HepG2 (cell line): Measurements from ENCODE around the gene NDUFV1. TPM values are rescaled to one million over a fixed set of nuclear protein-coding genes. Genes with fewer than 3 reads are reported as not detected.

Source experiments
- ATAC-seq: fragments of 200-7000 bp; cut with Tn5 transposase; 3 replicates; pipeline ENCODE4 v1.9.1; 2020; ENCODE audit warnings: mild to moderate bottlenecking, moderate library complexity
- BruUV-seq: library from RNA; stranded (reverse); fragments of 400-500 nt; replicated peaks from 2 replicates; lab custom pipeline; 2021; lab: Mats Ljungman, UMichigan
- CTCF ChIA-PET: fragments of 300-600 bp; formaldehyde crosslinking; extraction: SDS; loops from one replicate; lab custom pipeline; 2021; ENCODE audit warnings: low total read pairs, inconsistent platforms, low intra/inter-chr PET ratio; lab: Yijun Ruan, JAX
- POLR2A ChIA-PET: fragments of 350-600 bp; sonication (Branson Sonifier 250); formaldehyde crosslinking; loops from one replicate; lab custom pipeline; 2020; ENCODE audit warnings: antibody characterized with exemption, inconsistent platforms; lab: Yijun Ruan, JAX
- DNase-seq: peaks from one replicate; pipeline ENCODE4 v3.0.0-alpha.2; 2015; ENCODE audit warnings: low spot score
- FAIRE-seq: peaks from 3 replicates; lab custom pipeline; 2011; peaks lifted over from hg19 to GRCh38; lab: Jason Lieb, UNC
- H2AFZ ChIP-seq: one replicate; pipeline ENCODE4 v1.6.1; 2011; ENCODE audit warnings: low read length, inconsistent platforms
- H3K27ac ChIP-seq: fragments of 300-600 bp; 3 replicates; pipeline ENCODE4 v1.8.0; 2011; ENCODE audit warnings: mixed run types, mild to moderate bottlenecking, mixed read lengths, low read length, inconsistent platforms; ENCODE audit not compliant: insufficient read depth; ENCODE audit errors: extremely low read length
- H3K27me3 ChIP-seq, 2 experiments: fragments of 200-600 bp in 1 of 2; 2 replicates in 1 of 2; 3 replicates in 1 of 2; pipeline versions ENCODE4 v1.6.0 to v1.8.0; 2011; ENCODE audit warnings: low read length in 2 of 2, mild to moderate bottlenecking in 2 of 2, moderate library complexity in 2 of 2, inconsistent platforms in 1 of 2; ENCODE audit not compliant: insufficient read depth in 2 of 2, control insufficient read depth in 1 of 2
- H3K36me3 ChIP-seq, 2 experiments: fragments of 200-600 bp in 1 of 2; replicated peaks in 1 of 2; 2 replicates in 1 of 2; 3 replicates in 1 of 2; pipeline versions ENCODE4 v1.5.1 to v1.8.0; 2011; ENCODE audit warnings: low read length in 2 of 2, inconsistent platforms in 1 of 2; ENCODE audit not compliant: insufficient read depth in 2 of 2, control insufficient read depth in 1 of 2
- H3K4me1 ChIP-seq: 2 replicates; pipeline ENCODE4 v1.5.1; 2012; ENCODE audit warnings: low read length, inconsistent platforms; ENCODE audit not compliant: insufficient read depth
- H3K4me2 ChIP-seq: 2 replicates; pipeline ENCODE4 v1.6.0; 2011; ENCODE audit warnings: low read depth, low read length, inconsistent platforms
- H3K4me3 ChIP-seq, 3 experiments: fragments of 200-600 bp in 1 of 3; sonication (generic), shearing (Covaris generic) in 1 of 3; replicated peaks in 1 of 3; 2 replicates each; pipeline ENCODE4 v1.5.1; 2011 to 2016; ENCODE audit warnings: low read length in 3 of 3, inconsistent platforms in 2 of 3, low read depth in 2 of 3, mild to moderate bottlenecking in 2 of 3, control low read depth in 1 of 3, mixed read lengths in 1 of 3; ENCODE audit not compliant: insufficient read depth in 1 of 3
- H3K79me2 ChIP-seq: one replicate; pipeline ENCODE4 v1.6.1; 2011; ENCODE audit warnings: low read length, inconsistent platforms; ENCODE audit not compliant: insufficient read depth
- H3K9ac ChIP-seq: 2 replicates; pipeline ENCODE4 v1.6.0; 2011; ENCODE audit warnings: mild to moderate bottlenecking, low read depth, low read length, inconsistent platforms; ENCODE audit not compliant: insufficient read depth
- H3K9me3 ChIP-seq: 2 replicates; pipeline ENCODE4 v1.5.1; 2012; ENCODE audit warnings: mild to moderate bottlenecking, low read length
- H4K20me1 ChIP-seq: 2 replicates; pipeline ENCODE4 v1.6.0; 2011; ENCODE audit warnings: inconsistent platforms, mild to moderate bottlenecking, low read length, moderate library complexity; ENCODE audit not compliant: insufficient read depth
- MED8 ChIP-seq: sonication (generic); formaldehyde crosslinking; IDR thresholded peaks from 2 replicates; pipeline ENCODE4 v1.8.1; 2023; ENCODE audit warnings: mild to moderate bottlenecking, missing genetic modification reagents; ENCODE audit not compliant: insufficient replicate concordance
- NCOR1 ChIP-seq: fragments of 200-600 bp; sonication (generic); IDR thresholded peaks from 2 replicates; pipeline ENCODE4 v1.7.0; 2017; ENCODE audit warnings: antibody characterized with exemption, low read length, borderline replicate concordance
- SP4 ChIP-seq: sonication (generic); formaldehyde crosslinking; IDR thresholded peaks from 2 replicates; pipeline ENCODE4 v1.8.1; 2023; ENCODE audit warnings: mild to moderate bottlenecking, missing genetic modification reagents
- SP5 ChIP-seq: IDR thresholded peaks from 2 replicates; pipeline ENCODE4 v1.6.1; 2016; ENCODE audit warnings: low read depth, borderline replicate concordance
- TARDBP ChIP-seq: sonication (generic); formaldehyde crosslinking; IDR thresholded peaks from 2 replicates; pipeline ENCODE4 v1.8.0; 2022; ENCODE audit warnings: mild to moderate bottlenecking, missing genetic modification reagents
- ZNF550 ChIP-seq: sonication (generic); formaldehyde crosslinking; IDR thresholded peaks from 2 replicates; pipeline ENCODE4 v1.4.0; 2020; ENCODE audit warnings: mild to moderate bottlenecking, missing genetic modification reagents, borderline replicate concordance
- ZNF563 ChIP-seq: sonication (generic); formaldehyde crosslinking; IDR thresholded peaks from 2 replicates; pipeline ENCODE4 v1.8.0; 2022; ENCODE audit warnings: mild to moderate bottlenecking, moderate library complexity, missing genetic modification reagents
- ZSCAN31 ChIP-seq: sonication (generic); formaldehyde crosslinking; IDR thresholded peaks from 2 replicates; pipeline ENCODE4 v1.5.0; 2020; ENCODE audit warnings: low read depth, mild to moderate bottlenecking, missing genetic modification reagents
- WGBS: methylation state at CpG from one replicate; pipeline ENCODE4 v1.1.6; 2017; ENCODE audit warnings: low lambda C conversion rate; 5-methylcytosine and 5-hydroxymethylcytosine counted together
- in situ Hi-C: cut with HindIII; loops from 2 replicates; pipeline ENCODE4 v1.10.0; 2017; ENCODE audit warnings: low pct_unique_long_range_greater_than_20kb; ENCODE audit not compliant: extremely low pct_ligation_motif_present
- intact Hi-C: fragments of 100-400 bp; cut with micrococcal nuclease; formaldehyde crosslinking; loops from one replicate; pipeline ENCODE4 v1.10.0; 2022; ENCODE audit not compliant: unreplicated experiment
- polyA plus RNA-seq, 8 experiments: library from polyadenylated mRNA; depleted of rRNA in 3 of 8; stranded (reverse) in 7 of 8; unstranded in 1 of 8; fragments of >200 nt; fragmentation: Illumina TruSeq in 4 of 8; extraction: Trizol in 4 of 8; gene quantifications; 2 replicates each; pipeline versions ENCODE4 v1.2.1 to v1.2.3, GENCODE V29; 2011 to 2016; ENCODE audit warnings: low read depth in 4 of 8, missing spikeins in 1 of 8, mixed read lengths in 1 of 8; ENCODE audit not compliant: insufficient read depth in 1 of 8
- total RNA-seq, 5 experiments: library from RNA; depleted of rRNA; stranded (reverse); fragments of >200 nt; fragmentation: Illumina TruSeq; extraction: Trizol; gene quantifications; 2 replicates each; pipeline ENCODE4 v1.2.3, GENCODE V29; 2016; ENCODE audit warnings: low read depth in 1 of 5
- TF ChIP-seq, protein P1 (sequence below): IDR thresholded peaks from 2 replicates; pipeline ENCODE4 v1.6.1; 2016; ENCODE audit warnings: missing biosample characterization, missing genetic modification reagents, low read depth
- TF ChIP-seq, protein P2 (sequence below): sonication (generic); formaldehyde crosslinking; IDR thresholded peaks from 2 replicates; pipeline ENCODE4 v1.4.0; 2020; ENCODE audit warnings: missing genetic modification reagents, borderline replicate concordance
- TF ChIP-seq, protein P3 (sequence below): sonication (generic); formaldehyde crosslinking; IDR thresholded peaks from 2 replicates; pipeline ENCODE4 v1.4.0; 2020; ENCODE audit warnings: missing genetic modification reagents, borderline replicate concordance
- TF ChIP-seq, protein P4 (sequence below): sonication (generic); formaldehyde crosslinking; IDR thresholded peaks from 2 replicates; pipeline ENCODE4 v1.4.0; 2020; ENCODE audit warnings: mild to moderate bottlenecking, missing genetic modification reagents

Gene NDUFV1
- total and polyA plus RNA-seq, 2 of the 13 experiments (the other 11 are each of a cell fraction or from before 2014, with no cell fraction given), result 88.9 to 137 TPM

DNA sequence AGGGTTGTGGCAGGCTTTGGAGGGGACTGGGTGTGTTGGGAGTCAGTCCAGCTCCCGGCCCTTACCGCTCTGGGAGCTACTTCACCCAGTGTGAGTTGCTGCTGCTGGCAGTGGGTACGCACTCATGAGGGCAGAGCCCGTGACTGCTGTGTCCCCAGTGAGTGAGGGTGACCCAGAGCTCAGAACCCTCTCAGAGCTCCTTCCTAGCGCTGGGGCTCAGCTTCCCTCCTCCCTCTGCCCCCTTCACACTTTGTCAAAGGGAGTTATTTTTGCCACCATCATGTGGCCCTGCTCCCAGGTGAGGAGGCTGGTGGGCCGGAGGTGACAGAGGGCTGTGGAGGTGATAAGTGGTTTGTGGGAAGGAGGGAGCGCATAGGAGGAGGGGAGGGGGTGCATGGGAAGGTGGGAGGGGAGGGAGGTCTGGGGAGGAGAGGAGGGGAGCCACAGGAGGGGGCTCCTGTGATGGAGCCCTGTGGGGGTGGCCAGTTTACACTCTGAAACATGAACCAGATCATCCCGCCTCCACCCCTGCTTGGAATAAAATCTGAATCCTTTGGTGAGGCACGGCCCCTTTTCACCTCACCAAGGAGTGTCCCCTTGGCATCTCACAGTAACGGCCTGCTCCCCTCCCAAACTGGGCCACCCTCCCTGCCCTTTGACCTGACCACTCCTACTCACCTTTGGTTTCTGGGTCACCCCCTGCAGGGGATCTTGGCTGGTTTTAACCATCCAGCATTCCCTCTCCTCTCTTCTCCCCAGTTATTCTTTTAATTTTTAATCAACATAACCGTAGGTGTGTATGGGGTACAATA, 9.9 kb downstream of the NDUFV1 start (continued):
- TF ChIP-seq, protein P1, sequence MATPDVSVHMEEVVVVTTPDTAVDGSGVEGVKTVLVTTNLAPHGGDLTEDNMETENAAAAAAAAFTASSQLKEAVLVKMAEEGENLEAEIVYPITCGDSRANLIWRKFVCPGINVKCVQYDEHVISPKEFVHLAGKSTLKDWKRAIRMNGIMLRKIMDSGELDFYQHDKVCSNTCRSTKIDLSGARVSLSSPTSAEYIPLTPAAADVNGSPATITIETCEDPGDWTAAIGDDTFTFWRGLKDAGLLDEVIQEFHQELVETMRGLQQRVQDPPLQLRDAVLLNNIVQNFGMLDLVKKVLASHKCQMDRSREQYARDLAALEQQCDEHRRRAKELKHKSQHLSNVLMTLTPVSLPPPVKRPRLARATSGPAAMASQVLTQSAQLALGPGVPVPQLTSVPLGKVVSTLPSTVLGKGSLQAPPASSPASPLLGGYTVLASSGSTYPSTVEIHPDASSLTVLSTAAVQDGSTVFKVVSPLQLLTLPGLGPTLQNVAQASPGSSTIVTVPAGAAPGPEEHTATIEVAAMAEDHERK, result no peak
- TF ChIP-seq SP4 (no peak), TARDBP (CRISPR knock-in tag) (0 out of 2 replicates have a peak, but pooled peaks have one; percentile 9), SP5 (CRISPR knock-in tag) (0 out of 2 replicates have a peak, but pooled peaks have one; percentile 9)
- TF ChIP-seq, protein P2, sequence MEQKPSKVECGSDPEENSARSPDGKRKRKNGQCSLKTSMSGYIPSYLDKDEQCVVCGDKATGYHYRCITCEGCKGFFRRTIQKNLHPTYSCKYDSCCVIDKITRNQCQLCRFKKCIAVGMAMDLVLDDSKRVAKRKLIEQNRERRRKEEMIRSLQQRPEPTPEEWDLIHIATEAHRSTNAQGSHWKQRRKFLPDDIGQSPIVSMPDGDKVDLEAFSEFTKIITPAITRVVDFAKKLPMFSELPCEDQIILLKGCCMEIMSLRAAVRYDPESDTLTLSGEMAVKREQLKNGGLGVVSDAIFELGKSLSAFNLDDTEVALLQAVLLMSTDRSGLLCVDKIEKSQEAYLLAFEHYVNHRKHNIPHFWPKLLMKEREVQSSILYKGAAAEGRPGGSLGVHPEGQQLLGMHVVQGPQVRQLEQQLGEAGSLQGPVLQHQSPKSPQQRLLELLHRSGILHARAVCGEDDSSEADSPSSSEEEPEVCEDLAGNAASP (CRISPR knock-in tag), result peak; percentile 25; the same call in 1 of the 2 replicates

DNA sequence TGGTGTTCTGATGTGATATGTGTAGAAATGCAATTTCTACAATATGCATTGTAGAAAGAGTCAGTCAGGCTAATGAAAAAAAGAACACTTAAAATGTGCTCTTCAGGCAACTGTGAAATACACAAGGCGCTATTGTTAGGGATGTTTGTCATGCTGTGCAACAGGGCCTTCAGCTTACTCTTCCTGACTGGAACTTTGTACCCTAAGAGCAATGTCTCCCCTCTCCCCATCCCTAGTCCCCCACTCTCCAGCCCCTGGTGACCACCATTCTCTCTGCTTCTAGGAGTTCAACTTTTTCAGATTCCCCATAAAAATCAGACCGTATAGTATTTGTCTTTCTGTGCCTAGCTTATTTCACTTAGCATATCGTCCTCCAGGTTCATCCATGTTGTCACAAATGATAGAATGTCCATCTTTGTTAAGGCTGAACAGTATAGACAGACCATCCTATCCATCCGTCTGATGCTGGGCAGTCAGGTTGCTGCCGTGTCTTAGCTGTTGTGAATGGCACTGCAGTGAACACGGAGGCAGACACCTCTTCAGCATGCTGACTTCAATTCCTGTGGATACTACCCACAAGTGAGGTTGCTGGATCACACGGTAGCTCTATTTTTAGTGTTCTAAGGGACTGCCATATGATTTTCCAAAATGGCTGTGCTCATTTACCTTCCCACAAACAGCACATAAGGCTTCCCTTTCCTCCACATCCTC, 10.7 kb downstream of the NDUFV1 start:
- in situ Hi-C loops (no loop called here), intact Hi-C loops (loop anchor here (1.0 kb wide), 2 partner anchors 27 to 42 kb away; no protein-coding TSS in a partner anchor)
- H3K4me1 ChIP-seq, result peaks cover 49% of the 10 kb centered on the region
- FAIRE-seq, result peak; percentile 79
- WGBS, result 63% methylated on average over 7 of the region's 7 CpGs
- H3K36me3 ChIP-seq, result peaks cover 0 to 3% of the 10 kb centered on the region in 2 experiments; a peak in 2 of 5 replicates
- H3K27me3 ChIP-seq, result no peaks in the 10 kb centered on the region
- peak overlapping the region; percentile 39; the same call in 1 of the 2 replicates for H3K9ac ChIP-seq
- H2AFZ ChIP-seq, result no peak overlapping the region
- DNase-seq, result peak; percentile 89
- H3K4me2 ChIP-seq, result peak overlapping the region; percentile 54
- ChIA-PET POLR2A (interaction anchor here (1.1 to 3.1 kb wide), 2 partner anchors 9 to 13 kb away, joined by 5 to 52 read pairs; partner anchors contain the start of gene NUDT8), CTCF (no interaction called here)
- H3K9me3 ChIP-seq, result no peaks in the 10 kb centered on the region
- no peaks in the 10 kb centered on the region for H4K20me1 ChIP-seq
- H3K4me3 ChIP-seq, result peak overlapping the region in 1 of 3 experiments; percentile 35; a peak in 1 of 6 replicates
- H3K27ac ChIP-seq, result peak overlapping the region; percentile 81
- H3K79me2 ChIP-seq, result no peaks in the 10 kb centered on the region
- no TSS peak for BruUV-seq
- peak; percentile 61 for ATAC-seq
- TF ChIP-seq MED8 (CRISPR knock-in tag), result no peak
- TF ChIP-seq ZSCAN31 (CRISPR knock-in tag), result no peak
- no peak for TF ChIP-seq ZNF563 (CRISPR knock-in tag)
- peak; percentile 92 for TF ChIP-seq NCOR1
- TF ChIP-seq, protein P3, sequence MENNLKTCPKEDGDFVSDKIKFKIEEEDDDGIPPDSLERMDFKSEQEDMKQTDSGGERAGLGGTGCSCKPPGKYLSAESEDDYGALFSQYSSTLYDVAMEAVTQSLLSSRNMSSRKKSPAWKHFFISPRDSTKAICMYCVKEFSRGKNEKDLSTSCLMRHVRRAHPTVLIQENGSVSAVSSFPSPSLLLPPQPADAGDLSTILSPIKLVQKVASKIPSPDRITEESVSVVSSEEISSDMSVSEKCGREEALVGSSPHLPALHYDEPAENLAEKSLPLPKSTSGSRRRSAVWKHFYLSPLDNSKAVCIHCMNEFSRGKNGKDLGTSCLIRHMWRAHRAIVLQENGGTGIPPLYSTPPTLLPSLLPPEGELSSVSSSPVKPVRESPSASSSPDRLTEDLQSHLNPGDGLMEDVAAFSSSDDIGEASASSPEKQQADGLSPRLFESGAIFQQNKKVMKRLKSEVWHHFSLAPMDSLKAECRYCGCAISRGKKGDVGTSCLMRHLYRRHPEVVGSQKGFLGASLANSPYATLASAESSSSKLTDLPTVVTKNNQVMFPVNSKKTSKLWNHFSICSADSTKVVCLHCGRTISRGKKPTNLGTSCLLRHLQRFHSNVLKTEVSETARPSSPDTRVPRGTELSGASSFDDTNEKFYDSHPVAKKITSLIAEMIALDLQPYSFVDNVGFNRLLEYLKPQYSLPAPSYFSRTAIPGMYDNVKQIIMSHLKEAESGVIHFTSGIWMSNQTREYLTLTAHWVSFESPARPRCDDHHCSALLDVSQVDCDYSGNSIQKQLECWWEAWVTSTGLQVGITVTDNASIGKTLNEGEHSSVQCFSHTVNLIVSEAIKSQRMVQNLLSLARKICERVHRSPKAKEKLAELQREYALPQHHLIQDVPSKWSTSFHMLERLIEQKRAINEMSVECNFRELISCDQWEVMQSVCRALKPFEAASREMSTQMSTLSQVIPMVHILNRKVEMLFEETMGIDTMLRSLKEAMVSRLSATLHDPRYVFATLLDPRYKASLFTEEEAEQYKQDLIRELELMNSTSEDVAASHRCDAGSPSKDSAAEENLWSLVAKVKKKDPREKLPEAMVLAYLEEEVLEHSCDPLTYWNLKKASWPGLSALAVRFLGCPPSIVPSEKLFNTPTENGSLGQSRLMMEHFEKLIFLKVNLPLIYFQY (CRISPR knock-in tag), result no peak
- TF ChIP-seq ZNF550 (CRISPR knock-in tag), result no peak
- TF ChIP-seq, protein P4, sequence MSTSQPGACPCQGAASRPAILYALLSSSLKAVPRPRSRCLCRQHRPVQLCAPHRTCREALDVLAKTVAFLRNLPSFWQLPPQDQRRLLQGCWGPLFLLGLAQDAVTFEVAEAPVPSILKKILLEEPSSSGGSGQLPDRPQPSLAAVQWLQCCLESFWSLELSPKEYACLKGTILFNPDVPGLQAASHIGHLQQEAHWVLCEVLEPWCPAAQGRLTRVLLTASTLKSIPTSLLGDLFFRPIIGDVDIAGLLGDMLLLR (CRISPR knock-in tag), result no peak
